B cell (primary cell): ENCODE results near the gene MACROH2A1. TPM values are rescaled to one million over a fixed set of nuclear protein-coding genes. Genes with fewer than 3 reads are reported as not detected.

ENCODE experiments used
- ATAC-seq: fragments of 200-7000 bp; cut with Tn5 transposase; one replicate; pipeline ENCODE4 v1.10.0; 2021; ENCODE audit warnings: low read depth, mild to moderate bottlenecking, moderate number of reproducible peaks, moderate library complexity
- CTCF ChIA-PET: fragments of 350-600 bp; sonication (Branson Sonifier 250); formaldehyde crosslinking; loops from one replicate; lab custom pipeline; 2021; ENCODE audit warnings: antibody characterized with exemption, inconsistent platforms; lab: Charles Lee
- POLR2A ChIA-PET: fragments of 350-600 bp; sonication (Branson Sonifier 250); formaldehyde crosslinking; loops from one replicate; lab custom pipeline; 2021; ENCODE audit warnings: antibody characterized with exemption; lab: Charles Lee
- DNase-seq: peaks from one replicate; pipeline ENCODE4 v3.0.0; 2013
- H2AFZ ChIP-seq: 2 replicates; pipeline ENCODE4 v1.6.1; 2012; ENCODE audit warnings: mild to moderate bottlenecking, low read depth, low read length; ENCODE audit not compliant: insufficient read depth, poor library complexity, severe bottlenecking
- H3K27ac ChIP-seq, 2 donors: 1 replicate in 1 of 2; 2 replicates in 1 of 2; pipeline ENCODE4 v1.5.1; 2012 to 2013; ENCODE audit warnings: low read length in 2 of 2, mild to moderate bottlenecking in 2 of 2, moderate library complexity in 1 of 2
- H3K27me3 ChIP-seq, 4 experiments: fragments of 200-600 bp in 1 of 4; sonication (generic) in 1 of 4; replicated peaks in 1 of 4; 1 replicate in 2 of 4; 2 replicates in 2 of 4; pipeline versions ENCODE4 v1.6.1 to v1.7.0; 2013 to 2016; ENCODE audit warnings: low read length in 3 of 4, mild to moderate bottlenecking in 2 of 4, mixed read lengths in 1 of 4, moderate library complexity in 1 of 4; ENCODE audit not compliant: insufficient read depth in 4 of 4, control insufficient read depth in 3 of 4; ENCODE audit errors: control extremely low read depth in 1 of 4
- H3K36me3 ChIP-seq, 2 experiments: replicated peaks in 1 of 2; 1 replicate in 1 of 2; 2 replicates in 1 of 2; pipeline versions ENCODE4 v1.6.1 to v1.7.1; 2013; ENCODE audit warnings: low read length in 1 of 2; ENCODE audit not compliant: insufficient read depth in 2 of 2, control insufficient read depth in 1 of 2; ENCODE audit errors: control extremely low read depth in 1 of 2, extremely low read depth in 1 of 2
- H3K4me1 ChIP-seq, 2 donors: fragments of 200-600 bp in 1 of 2; sonication (generic) in 1 of 2; 1 replicate in 1 of 2; 2 replicates in 1 of 2; pipeline versions ENCODE4 v1.5.1 to v1.6.1; 2013 to 2017; ENCODE audit warnings: low read length in 2 of 2; ENCODE audit not compliant: control insufficient read depth in 2 of 2, insufficient read depth in 2 of 2
- H3K4me2 ChIP-seq: replicated peaks from 2 replicates; pipeline ENCODE3; 2012; ENCODE audit warnings: mild to moderate bottlenecking, low read depth, low read length; ENCODE audit not compliant: poor library complexity, severe bottlenecking
- H3K4me3 ChIP-seq, 5 experiments: fragments of 200-600 bp in 1 of 5; sonication (generic) in 1 of 5; 1 replicate in 3 of 5; 2 replicates in 2 of 5; pipeline versions ENCODE4 v1.5.1 to v1.7.0; 2011 to 2016; ENCODE audit warnings: low read length in 4 of 5, mild to moderate bottlenecking in 4 of 5, low read depth in 2 of 5, control low read depth in 1 of 5, moderate library complexity in 1 of 5; ENCODE audit not compliant: insufficient read depth in 1 of 5; ENCODE audit errors: control extremely low read depth in 1 of 5, extremely low read depth in 1 of 5
- H3K79me2 ChIP-seq: fragments of 200-600 bp; sonication (generic); one replicate; pipeline ENCODE4 v1.6.0; 2016; ENCODE audit warnings: low read length; ENCODE audit not compliant: control insufficient read depth, insufficient read depth
- H3K9ac ChIP-seq: fragments of 200-600 bp; sonication (generic); 2 replicates; pipeline ENCODE4 v1.6.1; 2017; ENCODE audit warnings: mild to moderate bottlenecking, low read length, moderate library complexity
- H3K9me3 ChIP-seq, 3 donors: one replicate each; pipeline versions ENCODE4 v1.6.1 to v1.7.1; 2013; ENCODE audit warnings: low read length in 2 of 3; ENCODE audit not compliant: control insufficient read depth in 2 of 3, insufficient read depth in 1 of 3; ENCODE audit errors: control extremely low read depth in 1 of 3
- H4K20me1 ChIP-seq: 2 replicates; pipeline ENCODE4 v1.6.0; 2012; ENCODE audit warnings: mild to moderate bottlenecking, low read length; ENCODE audit not compliant: insufficient read depth, control insufficient read depth, poor library complexity, severe bottlenecking
- H3K27ac Mint-ChIP-seq: one replicate; pipeline ENCODE4 v1.8.0; 2021; ENCODE audit warnings: mixed read lengths
- H3K27me3 Mint-ChIP-seq: one replicate; pipeline ENCODE4 v1.8.0; 2021; ENCODE audit warnings: mixed read lengths
- H3K4me1 Mint-ChIP-seq: one replicate; pipeline ENCODE4 v1.8.0; 2021; ENCODE audit warnings: mixed read lengths
- H3K4me3 Mint-ChIP-seq: one replicate; pipeline ENCODE4 v1.8.0; 2021; ENCODE audit warnings: mixed read lengths
- H3K9me3 Mint-ChIP-seq: one replicate; pipeline ENCODE4 v1.8.0; 2022; ENCODE audit warnings: mixed read lengths; ENCODE audit not compliant: insufficient read depth
- EZH2 ChIP-seq: IDR thresholded peaks from 2 replicates; pipeline ENCODE4 v1.6.1; 2012; ENCODE audit warnings: borderline replicate concordance, low read depth, mild to moderate bottlenecking, moderate library complexity, low read length; ENCODE audit not compliant: insufficient read depth, poor library complexity, severe bottlenecking
- WGBS: methylation state at CpG from one replicate; pipeline ENCODE4 v1.1.5; 2013; ENCODE audit warnings: missing lambda C conversion rate; ENCODE audit not compliant: insufficient coverage; 5-methylcytosine and 5-hydroxymethylcytosine counted together
- intact Hi-C: fragments of 100-400 bp; cut with micrococcal nuclease; formaldehyde crosslinking; loops from one replicate; pipeline ENCODE4 v1.10.0; 2022
- polyA plus RNA-seq: library from polyadenylated mRNA; depleted of rRNA; stranded (reverse); fragments of >200 nt; gene quantifications from 2 replicates; pipeline ENCODE4 v1.2.3, GENCODE V29; 2012
- total RNA-seq, 2 donors: library from RNA; stranded (reverse); fragments of 120-200 nt in 1 of 2; gene quantifications; 1 replicate in 1 of 2; 2 replicates in 1 of 2; pipeline versions ENCODE4 v1.2.3 to v1.2.4, GENCODE V29; 2013 to 2022
- TF ChIP-seq, protein P1 (sequence below): fragments of 200-600 bp; IDR thresholded peaks from one replicate; pipeline ENCODE4 v1.8.0; 2022; ENCODE audit warnings: antibody characterized with exemption, mild to moderate bottlenecking

MACROH2A1 gene
- total and polyA plus RNA-seq, 2 donors (not counting 1 experiment from before 2014, with no cell fraction given) = 80.1 to 99.7 TPM

DNA sequence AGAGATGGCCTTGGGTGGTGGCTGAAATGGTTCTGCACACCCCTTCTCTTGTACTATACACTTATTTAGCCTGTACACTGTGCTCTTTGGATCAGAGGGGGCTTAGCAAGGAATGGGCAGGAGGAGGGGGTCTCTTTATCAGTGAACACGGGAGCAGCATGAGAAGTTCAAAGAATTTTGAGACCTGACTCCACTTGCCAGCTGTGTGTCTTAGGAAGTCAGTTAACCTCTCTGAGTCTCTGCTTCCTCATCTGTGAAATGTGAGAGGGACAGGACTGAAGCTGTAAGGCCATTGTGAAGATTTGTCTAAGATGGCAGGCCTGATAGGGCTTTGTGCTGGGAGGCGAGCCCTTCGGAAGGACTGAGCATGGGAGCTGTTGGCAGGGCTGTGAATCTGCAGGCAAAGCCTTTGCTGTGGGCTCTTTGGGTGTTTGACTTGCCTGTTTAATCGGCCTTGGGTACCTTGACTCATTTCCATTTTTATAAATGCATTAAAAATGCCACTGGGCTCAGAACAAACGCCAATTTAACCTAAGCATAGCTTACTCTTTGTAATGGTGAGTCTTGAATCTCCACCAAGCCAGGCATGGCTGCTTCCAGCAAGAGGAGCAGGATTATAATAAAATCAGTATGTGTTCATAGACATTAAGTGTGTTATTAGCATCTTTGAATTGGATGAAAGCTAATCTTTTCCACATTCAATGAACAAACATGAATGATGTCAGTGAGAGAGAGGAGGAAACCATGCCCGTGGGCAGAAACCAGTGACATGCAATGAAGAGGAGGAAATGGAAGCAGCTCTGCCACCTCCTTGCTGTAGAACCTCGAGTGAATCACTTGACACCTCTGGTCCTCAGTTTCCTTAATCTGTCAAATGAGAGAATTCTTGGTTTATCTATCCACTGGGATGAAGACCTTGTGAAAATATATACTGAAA lies 89.4 kb downstream of the MACROH2A1 start:
- ATAC-seq = no peak
- Mint-ChIP-seq H3K4me3 (no peak overlapping the region), H3K4me1 (peaks cover 13% of the 10 kb centered on the region), H3K27me3 (peaks cover 16% of the 10 kb centered on the region), H3K9me3 (no peaks in the 10 kb centered on the region), H3K27ac (no peak overlapping the region)
- POLR2A ChIA-PET = no interaction called here
- H3K27ac ChIP-seq = no peak overlapping the region
- TF ChIP-seq, protein P1, sequence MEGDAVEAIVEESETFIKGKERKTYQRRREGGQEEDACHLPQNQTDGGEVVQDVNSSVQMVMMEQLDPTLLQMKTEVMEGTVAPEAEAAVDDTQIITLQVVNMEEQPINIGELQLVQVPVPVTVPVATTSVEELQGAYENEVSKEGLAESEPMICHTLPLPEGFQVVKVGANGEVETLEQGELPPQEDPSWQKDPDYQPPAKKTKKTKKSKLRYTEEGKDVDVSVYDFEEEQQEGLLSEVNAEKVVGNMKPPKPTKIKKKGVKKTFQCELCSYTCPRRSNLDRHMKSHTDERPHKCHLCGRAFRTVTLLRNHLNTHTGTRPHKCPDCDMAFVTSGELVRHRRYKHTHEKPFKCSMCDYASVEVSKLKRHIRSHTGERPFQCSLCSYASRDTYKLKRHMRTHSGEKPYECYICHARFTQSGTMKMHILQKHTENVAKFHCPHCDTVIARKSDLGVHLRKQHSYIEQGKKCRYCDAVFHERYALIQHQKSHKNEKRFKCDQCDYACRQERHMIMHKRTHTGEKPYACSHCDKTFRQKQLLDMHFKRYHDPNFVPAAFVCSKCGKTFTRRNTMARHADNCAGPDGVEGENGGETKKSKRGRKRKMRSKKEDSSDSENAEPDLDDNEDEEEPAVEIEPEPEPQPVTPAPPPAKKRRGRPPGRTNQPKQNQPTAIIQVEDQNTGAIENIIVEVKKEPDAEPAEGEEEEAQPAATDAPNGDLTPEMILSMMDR = no peak
- TF ChIP-seq EZH2 = no peak
- H3K9ac ChIP-seq = no peak overlapping the region
- no peaks in the 10 kb centered on the region for H3K79me2 ChIP-seq
- intact Hi-C loops = no loop called here
- H3K36me3 ChIP-seq = no peaks in the 10 kb centered on the region
- H3K4me1 ChIP-seq = no peaks in the 10 kb centered on the region
- no peak overlapping the region for H2AFZ ChIP-seq
- CTCF ChIA-PET = no interaction called here
- no peaks in the 10 kb centered on the region for H4K20me1 ChIP-seq
- DNase-seq = no peak
- H3K4me2 ChIP-seq = no peak overlapping the region
- 90% methylated on average over 3 of the region's 7 CpGs for WGBS
- no peaks in the 10 kb centered on the region for H3K9me3 ChIP-seq
- peaks cover 0 to 7% (median under 1%) of the 10 kb centered on the region in 4 experiments for H3K27me3 ChIP-seq
- H3K4me3 ChIP-seq = no peak overlapping the region

DNA sequence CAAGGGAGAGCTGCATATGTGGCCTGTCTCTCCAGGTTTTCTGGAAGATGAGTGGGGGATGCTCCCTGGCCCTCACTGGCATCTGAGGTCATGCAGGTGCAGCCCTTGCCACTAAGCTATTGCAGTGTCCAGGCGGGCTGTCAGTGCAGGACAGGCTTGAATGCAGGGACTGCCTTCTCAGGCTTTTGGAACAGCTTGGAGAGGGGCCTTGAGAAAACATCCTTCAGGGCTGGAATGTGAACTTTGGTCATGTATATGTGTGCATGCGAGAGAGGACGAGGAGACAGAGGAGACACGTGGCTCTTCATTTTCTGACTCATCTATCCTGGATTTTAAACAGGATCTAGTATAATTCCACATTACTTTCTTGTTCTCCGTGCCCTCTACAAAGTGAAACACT lies 90.3 kb downstream of the MACROH2A1 start:
- ATAC-seq = no peak
- H3K4me1 ChIP-seq = no peaks in the 10 kb centered on the region
- no peak overlapping the region for H3K4me3 Mint-ChIP-seq
- no peaks in the 10 kb centered on the region for H4K20me1 ChIP-seq
- POLR2A ChIA-PET = no interaction called here
- intact Hi-C loops = no loop called here
- no peaks in the 10 kb centered on the region for H3K36me3 ChIP-seq
- H3K4me2 ChIP-seq = no peak overlapping the region
- no peak overlapping the region for H3K27ac Mint-ChIP-seq
- H3K9me3 ChIP-seq = no peaks in the 10 kb centered on the region
- TF ChIP-seq EZH2 = no peak
- TF ChIP-seq, protein P1 = no peak
- no peaks in the 10 kb centered on the region for H3K9me3 Mint-ChIP-seq
- H3K4me3 ChIP-seq = no peak overlapping the region
- CTCF ChIA-PET = no interaction called here
- no peak overlapping the region for H2AFZ ChIP-seq
- no peak overlapping the region for H3K27ac ChIP-seq
- peaks cover 11% of the 10 kb centered on the region for H3K4me1 Mint-ChIP-seq
- DNase-seq = no peak
- peaks cover 24% of the 10 kb centered on the region for H3K27me3 Mint-ChIP-seq
- H3K79me2 ChIP-seq = no peaks in the 10 kb centered on the region
- WGBS = 93% methylated on average over 4 of the region's 5 CpGs
- no peak overlapping the region for H3K9ac ChIP-seq
- H3K27me3 ChIP-seq = peaks cover 0 to 7% (median under 1%) of the 10 kb centered on the region in 4 experiments
